ENCODE data around the gene PRSS35. TPM values are rescaled to one million over a fixed set of nuclear protein-coding genes. Genes with fewer than 3 reads are reported as not detected.
"Not testable (repeated sequence)": the region's sequence is repeated elsewhere in the genome, so short reads cannot be mapped to it uniquely, and the experiment has no call there.

The PRSS35 gene
- total and polyA plus RNA-seq, 2 of the 8 experiments (the other 6 are each of a cell fraction or from before 2014, with no cell fraction given), result 1.3 to 2.9 TPM

DNA sequence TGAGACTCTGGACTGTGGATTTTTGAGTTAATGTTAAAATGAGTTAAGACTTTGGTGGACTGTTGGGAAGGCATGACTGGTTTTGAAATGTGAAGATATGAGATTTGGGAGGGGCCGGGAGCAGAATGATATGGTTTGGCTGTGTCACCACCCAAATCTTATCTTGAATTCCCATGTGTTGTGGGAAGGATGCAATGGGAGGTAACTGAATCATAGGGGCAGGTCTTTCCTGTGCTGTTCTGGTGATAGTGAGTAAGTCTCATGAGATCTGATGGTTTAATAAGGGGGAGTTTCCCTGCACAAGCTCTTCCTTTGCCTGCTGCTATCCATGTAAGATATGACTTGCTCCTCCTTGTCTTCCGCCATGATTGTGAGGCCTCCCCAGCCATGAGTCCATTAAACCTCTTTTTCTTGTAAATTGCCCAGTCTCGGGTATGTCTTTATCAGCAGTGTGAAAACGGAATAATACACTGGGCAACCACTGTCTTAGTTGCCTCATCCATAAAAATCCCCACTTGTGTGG is 59.4 kb downstream of the PRSS35 start:
- H3K4me3 ChIP-seq (ENCODE audit: extremely low read depth in 1 of 4, insufficient read depth in 2 of 4, low read depth in 3 of 4, low read length in 4 of 4); H3K27me3 ChIP-seq (replicated peaks in 1 of 4; ENCODE audit: control insufficient read depth in 3 of 4, extremely low read depth in 1 of 4, insufficient read depth in 3 of 4, low read length in 3 of 4); H4K8ac ChIP-seq (ENCODE audit: extremely low read depth, insufficient read depth, low read length); H3K23ac ChIP-seq (ENCODE audit: insufficient read length); H3K36me3 ChIP-seq (ENCODE audit: control insufficient read depth in 2 of 4, insufficient read depth in 4 of 4, low read length in 3 of 4); H2AK5ac ChIP-seq (ENCODE audit: low read depth, low read length); H4K91ac ChIP-seq (replicated peaks; ENCODE audit: insufficient read length, low read length); FAIRE-seq; H3K79me2 ChIP-seq (ENCODE audit: control insufficient read depth in 1 of 2, insufficient read depth in 2 of 2, low read length in 2 of 2); H2BK20ac ChIP-seq (ENCODE audit: low read length); H3K4me2 ChIP-seq (ENCODE audit: insufficient read depth in 1 of 2, low read depth in 2 of 2, low read length in 2 of 2); H3K9ac ChIP-seq (replicated peaks in 1 of 4; ENCODE audit: extremely low read depth in 1 of 4, low read depth in 3 of 4, low read length in 3 of 4); H2BK5ac ChIP-seq (ENCODE audit: low read depth, low read length); H2BK15ac ChIP-seq (ENCODE audit: low read length); H3K79me1 ChIP-seq (ENCODE audit: low read depth, low read length); H3K56ac ChIP-seq (replicated peaks; ENCODE audit: insufficient read length, low read depth, low read length); H4K20me1 ChIP-seq (replicated peaks in 1 of 2; ENCODE audit: control insufficient read depth in 1 of 2, insufficient read depth in 2 of 2, low read length in 2 of 2); DNase-seq (ENCODE audit: low read depth in 1 of 2, low spot score in 2 of 2); H3K27ac ChIP-seq (ENCODE audit: low read depth, low read length); H3K14ac ChIP-seq (ENCODE audit: insufficient read length); H3K9me3 ChIP-seq (ENCODE audit: insufficient read depth in 2 of 2, low read depth in 1 of 2, low read length in 1 of 2); POLR2A ChIA-PET (ENCODE audit: partially characterized antibody); H2AFZ ChIP-seq (ENCODE audit: low read length); H3K4ac ChIP-seq (replicated peaks; ENCODE audit: insufficient read length, low read depth, low read length); H3K23me2 ChIP-seq (ENCODE audit: low read depth, low read length); H2BK12ac ChIP-seq (ENCODE audit: low read depth, low read length); H3K4me1 ChIP-seq (replicated peaks in 1 of 4; ENCODE audit: control insufficient read depth in 3 of 4, insufficient read depth in 4 of 4, low read length in 3 of 4); H4K5ac ChIP-seq (ENCODE audit: insufficient read length, low read depth, low read length); H3K18ac ChIP-seq (ENCODE audit: extremely low read depth, low read length); H2BK120ac ChIP-seq (replicated peaks; ENCODE audit: low read depth, low read length): not testable (repeated sequence)
- CTCF ChIA-PET (ENCODE audit: partially characterized antibody), result interaction anchor here (1.0 to 1.1 kb wide), 2 partner anchors 35 to 57 kb away, joined by 3 read pairs; no protein-coding TSS in a partner anchor
- WGBS, 2 experiments (ENCODE audit: extremely low coverage in 1 of 2, insufficient coverage in 1 of 2, insufficient read length in 1 of 2, insufficient replicate concordance in 2 of 2, low coverage in 1 of 2, low lambda C conversion rate in 2 of 2, missing lambda C conversion rate in 1 of 2), result 92% methylated on average over 4 of the region's 4 CpGs; no CpG with 5 or more reads in 1 of the 2 experiments
